ENCODE measurements around the gene COL20A1.

DNA sequence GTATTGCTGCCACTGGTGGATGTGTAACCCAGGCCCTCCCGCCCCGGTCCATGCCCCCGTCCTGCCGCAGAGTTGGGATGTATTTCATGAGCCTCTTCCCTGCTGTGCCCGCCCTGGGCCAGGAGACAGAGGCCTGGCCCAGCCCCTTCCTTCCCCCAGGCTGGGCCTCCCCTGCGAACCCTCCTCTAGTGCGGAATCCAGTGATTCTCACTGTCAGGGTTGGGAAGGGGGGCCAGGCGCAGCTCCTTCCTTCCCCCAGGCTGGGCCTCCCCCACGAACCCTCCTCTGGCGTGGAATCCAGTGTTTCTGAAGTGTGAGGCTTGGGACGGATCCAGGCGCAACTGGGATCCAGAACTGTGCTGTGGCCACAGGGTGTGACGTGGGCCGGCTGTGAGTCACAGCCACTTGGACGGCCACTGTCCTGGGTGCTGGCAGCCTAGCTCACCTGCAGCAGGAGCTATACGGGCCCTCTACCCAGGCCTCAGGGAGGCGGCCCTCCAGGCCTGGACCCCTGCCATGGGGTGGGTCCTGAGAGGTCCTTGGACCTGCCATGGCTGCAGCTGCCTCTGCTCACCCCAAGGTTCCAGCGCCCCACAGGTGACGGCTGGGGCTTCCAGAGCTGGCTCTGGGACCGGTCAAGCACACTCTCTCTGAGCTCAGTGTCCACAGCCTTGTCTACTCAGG lies 28.3 kb downstream of the COL20A1 start:
- TF ChIP-seq, protein P1, sequence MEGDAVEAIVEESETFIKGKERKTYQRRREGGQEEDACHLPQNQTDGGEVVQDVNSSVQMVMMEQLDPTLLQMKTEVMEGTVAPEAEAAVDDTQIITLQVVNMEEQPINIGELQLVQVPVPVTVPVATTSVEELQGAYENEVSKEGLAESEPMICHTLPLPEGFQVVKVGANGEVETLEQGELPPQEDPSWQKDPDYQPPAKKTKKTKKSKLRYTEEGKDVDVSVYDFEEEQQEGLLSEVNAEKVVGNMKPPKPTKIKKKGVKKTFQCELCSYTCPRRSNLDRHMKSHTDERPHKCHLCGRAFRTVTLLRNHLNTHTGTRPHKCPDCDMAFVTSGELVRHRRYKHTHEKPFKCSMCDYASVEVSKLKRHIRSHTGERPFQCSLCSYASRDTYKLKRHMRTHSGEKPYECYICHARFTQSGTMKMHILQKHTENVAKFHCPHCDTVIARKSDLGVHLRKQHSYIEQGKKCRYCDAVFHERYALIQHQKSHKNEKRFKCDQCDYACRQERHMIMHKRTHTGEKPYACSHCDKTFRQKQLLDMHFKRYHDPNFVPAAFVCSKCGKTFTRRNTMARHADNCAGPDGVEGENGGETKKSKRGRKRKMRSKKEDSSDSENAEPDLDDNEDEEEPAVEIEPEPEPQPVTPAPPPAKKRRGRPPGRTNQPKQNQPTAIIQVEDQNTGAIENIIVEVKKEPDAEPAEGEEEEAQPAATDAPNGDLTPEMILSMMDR (IDR thresholded peaks at IDR 0.05): no peak
- no peak for TF ChIP-seq POLR2A (IDR thresholded peaks at IDR 0.05)

Data from testis (tissue), 2 donors.